Body of pancreas (tissue), 4 donors: ENCODE results near the gene CAPN8.

ENCODE experiments used
- POLR2A ChIP-seq, 3 donors: fragments of 450-650 bp; IDR thresholded peaks; one replicate each; pipeline ENCODE4 v1.6.1; 2016; ENCODE audit warnings: antibody characterized with exemption in 3 of 3, mild to moderate bottlenecking in 2 of 3
- TF ChIP-seq, protein P1 (sequence below), 7 experiments: fragments of 450-650 bp in 4 of 7; fragments of 200-600 bp in 3 of 7; sonication (generic) in 3 of 7; IDR thresholded peaks; one replicate each; pipeline ENCODE4 v1.5.1; 2016 to 2019; ENCODE audit warnings: antibody characterized with exemption in 7 of 7

- TF ChIP-seq, protein P1, sequence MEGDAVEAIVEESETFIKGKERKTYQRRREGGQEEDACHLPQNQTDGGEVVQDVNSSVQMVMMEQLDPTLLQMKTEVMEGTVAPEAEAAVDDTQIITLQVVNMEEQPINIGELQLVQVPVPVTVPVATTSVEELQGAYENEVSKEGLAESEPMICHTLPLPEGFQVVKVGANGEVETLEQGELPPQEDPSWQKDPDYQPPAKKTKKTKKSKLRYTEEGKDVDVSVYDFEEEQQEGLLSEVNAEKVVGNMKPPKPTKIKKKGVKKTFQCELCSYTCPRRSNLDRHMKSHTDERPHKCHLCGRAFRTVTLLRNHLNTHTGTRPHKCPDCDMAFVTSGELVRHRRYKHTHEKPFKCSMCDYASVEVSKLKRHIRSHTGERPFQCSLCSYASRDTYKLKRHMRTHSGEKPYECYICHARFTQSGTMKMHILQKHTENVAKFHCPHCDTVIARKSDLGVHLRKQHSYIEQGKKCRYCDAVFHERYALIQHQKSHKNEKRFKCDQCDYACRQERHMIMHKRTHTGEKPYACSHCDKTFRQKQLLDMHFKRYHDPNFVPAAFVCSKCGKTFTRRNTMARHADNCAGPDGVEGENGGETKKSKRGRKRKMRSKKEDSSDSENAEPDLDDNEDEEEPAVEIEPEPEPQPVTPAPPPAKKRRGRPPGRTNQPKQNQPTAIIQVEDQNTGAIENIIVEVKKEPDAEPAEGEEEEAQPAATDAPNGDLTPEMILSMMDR (IDR thresholded peaks at IDR 0.05), result no peak
- TF ChIP-seq POLR2A (IDR thresholded peaks at IDR 0.05), result no peak
These were observed 14.1 kb downstream of the CAPN8 start for GRCh38 chr1:223651291-223651991.
